Astrocyte of the cerebellum (primary cell): ENCODE data around the gene FUT6.

ENCODE experiments used
- DNase-seq: peaks from one replicate; pipeline ENCODE4 v3.0.0-alpha.2; 2011; ENCODE audit warnings: low read depth
- H3K4me3 ChIP-seq: 2 replicates; pipeline ENCODE4 v1.5.1; 2011; ENCODE audit warnings: mild to moderate bottlenecking, low read depth, low read length, moderate library complexity
- CTCF ChIP-seq: IDR thresholded peaks from 2 replicates; pipeline ENCODE4 v1.5.1; 2012; ENCODE audit warnings: low read length, low read depth, moderate library complexity, mild to moderate bottlenecking; ENCODE audit errors: missing control alignments
- in situ Hi-C: cut with HindIII; loops from 2 replicates; pipeline ENCODE4 v1.10.0; 2017; ENCODE audit warnings: low sequenced_read_pairs

The FUT6 gene

GRCh38 chr19:5814852-5815246 lies 24.7 kb downstream of the FUT6 start:
- DNase-seq: no peak
- no peak for TF ChIP-seq CTCF
- no peak overlapping the region for H3K4me3 ChIP-seq
- in situ Hi-C loops: no loop called here

GRCh38 chr19:5814123-5814851 lies 25.2 kb downstream of the FUT6 start:
- no peak for DNase-seq
- in situ Hi-C loops: no loop called here
- no peak for TF ChIP-seq CTCF
- no peak overlapping the region for H3K4me3 ChIP-seq

- no peak overlapping the region for H3K4me3 ChIP-seq
- in situ Hi-C loops: no loop called here
- DNase-seq: no peak
- no peak for TF ChIP-seq CTCF
Measured at GRCh38 chr19:5811117-5811516, 28.4 kb downstream of the FUT6 start.

GRCh38 chr19:5809469-5809868 lies 30.0 kb downstream of the FUT6 start:
- TF ChIP-seq CTCF: no peak
- no peak for DNase-seq
- H3K4me3 ChIP-seq: no peak overlapping the region
- in situ Hi-C loops: no loop called here

- no peak for DNase-seq
- no peak for TF ChIP-seq CTCF
- no peak overlapping the region for H3K4me3 ChIP-seq
- in situ Hi-C loops: no loop called here
Measured at GRCh38 chr19:5809053-5809452, 30.4 kb downstream of the FUT6 start.

GRCh38 chr19:5808120-5808816 lies 31.2 kb downstream of the FUT6 start:
- TF ChIP-seq CTCF: no peak
- no peak overlapping the region for H3K4me3 ChIP-seq
- no peak for DNase-seq
- in situ Hi-C loops: no loop called here
